CD4-positive, alpha-beta T cell (primary cell): Measurements from ENCODE around the gene MAN1B1. TPM values are rescaled to one million over a fixed set of nuclear protein-coding genes. Genes with fewer than 3 reads are reported as not detected.
A peak's percentile ranks its signal among the peaks of the same experiment; 100 is the strongest.
"Not testable (repeated sequence)": the region's sequence is repeated elsewhere in the genome, so short reads cannot be mapped to it uniquely, and the experiment has no call there.

ENCODE experiments used
- ATAC-seq: fragments of 200-7000 bp; cut with Tn5 transposase; one replicate; pipeline ENCODE4 v1.10.0; 2022; ENCODE audit warnings: mild to moderate bottlenecking; ENCODE audit not compliant: poor library complexity
- CTCF ChIA-PET: fragments of 350-600 bp; sonication (Branson Sonifier 250); formaldehyde crosslinking; loops from one replicate; lab custom pipeline; 2021; ENCODE audit warnings: antibody characterized with exemption, inconsistent platforms; lab: Charles Lee
- POLR2A ChIA-PET: fragments of 350-600 bp; sonication (Branson Sonifier 250); formaldehyde crosslinking; loops from one replicate; lab custom pipeline; 2021; ENCODE audit warnings: antibody characterized with exemption, inconsistent platforms; lab: Charles Lee
- DNase-seq, 14 experiments: peaks; one replicate each; pipeline ENCODE4 v3.0.0-alpha.2; 2013 to 2020; ENCODE audit warnings: mixed read lengths in 2 of 14
- H3K27ac ChIP-seq, 2 donors: one replicate each; pipeline versions ENCODE4 v1.5.1 to v1.7.0; 2013; ENCODE audit warnings: low read length in 2 of 2, low read depth in 1 of 2, mild to moderate bottlenecking in 1 of 2
- H3K27me3 ChIP-seq, 2 experiments: 1 replicate in 1 of 2; 2 replicates in 1 of 2; pipeline versions ENCODE4 v1.6.1 to v1.7.0; 2013; ENCODE audit warnings: low read length in 2 of 2, control low read depth in 1 of 2, mild to moderate bottlenecking in 1 of 2, moderate library complexity in 1 of 2; ENCODE audit not compliant: insufficient read depth in 2 of 2, control insufficient read depth in 1 of 2
- H3K36me3 ChIP-seq: one replicate; pipeline ENCODE4 v1.6.1; 2013; ENCODE audit warnings: low read length, control low read depth; ENCODE audit not compliant: insufficient read depth
- H3K4me1 ChIP-seq: one replicate; pipeline ENCODE4 v1.6.1; 2013; ENCODE audit warnings: low read length, control low read depth; ENCODE audit not compliant: insufficient read depth
- H3K4me3 ChIP-seq: one replicate; pipeline ENCODE4 v1.5.1; 2013; ENCODE audit warnings: mild to moderate bottlenecking, low read length, moderate library complexity
- H3K9me3 ChIP-seq, 2 experiments: 1 replicate in 1 of 2; 2 replicates in 1 of 2; pipeline versions ENCODE4 v1.6.1 to v1.7.0; 2013; ENCODE audit warnings: low read length in 2 of 2, mild to moderate bottlenecking in 2 of 2, control low read depth in 1 of 2, moderate library complexity in 1 of 2; ENCODE audit not compliant: control insufficient read depth in 1 of 2, insufficient read depth in 1 of 2
- H3K27ac Mint-ChIP-seq: one replicate; pipeline ENCODE4 v1.8.0; 2020; ENCODE audit warnings: mixed read lengths
- H3K27me3 Mint-ChIP-seq: one replicate; pipeline ENCODE4 v1.8.0; 2021; ENCODE audit warnings: mixed read lengths
- H3K36me3 Mint-ChIP-seq: one replicate; pipeline ENCODE4 v1.8.0; 2021; ENCODE audit warnings: low read depth, mixed read lengths
- H3K4me1 Mint-ChIP-seq: one replicate; pipeline ENCODE4 v1.8.0; 2021; ENCODE audit warnings: low read depth, mixed read lengths
- H3K4me3 Mint-ChIP-seq: one replicate; pipeline ENCODE4 v1.8.0; 2020; ENCODE audit warnings: mild to moderate bottlenecking, mixed read lengths
- H3K9me3 Mint-ChIP-seq: one replicate; pipeline ENCODE4 v1.8.0; 2020; ENCODE audit warnings: mixed read lengths
- CTCF ChIP-seq: fragments of 200-600 bp; IDR thresholded peaks from one replicate; pipeline ENCODE4 v1.8.0; 2022; ENCODE audit warnings: antibody characterized with exemption, mild to moderate bottlenecking
- intact Hi-C, 2 experiments: fragments of 100-400 bp; cut with DNase I in 1 of 2; cut with micrococcal nuclease in 1 of 2; formaldehyde crosslinking; loops; one replicate each; pipeline versions ENCODE4 v1.15.1 to v1.9.0; 2023 to 2025; cut with DNase I, micrococcal nuclease
- total RNA-seq, 174 experiments: library from RNA in 2 of 174; stranded (reverse) in 2 of 174; gene quantifications; one replicate each; pipeline ENCODE4 v1.2.3 and lab custom pipeline; 2021 to 2026

The MAN1B1 gene
- total RNA-seq, 2 experiments from 2014 or later: 60.9 to 66.9 TPM

DNA sequence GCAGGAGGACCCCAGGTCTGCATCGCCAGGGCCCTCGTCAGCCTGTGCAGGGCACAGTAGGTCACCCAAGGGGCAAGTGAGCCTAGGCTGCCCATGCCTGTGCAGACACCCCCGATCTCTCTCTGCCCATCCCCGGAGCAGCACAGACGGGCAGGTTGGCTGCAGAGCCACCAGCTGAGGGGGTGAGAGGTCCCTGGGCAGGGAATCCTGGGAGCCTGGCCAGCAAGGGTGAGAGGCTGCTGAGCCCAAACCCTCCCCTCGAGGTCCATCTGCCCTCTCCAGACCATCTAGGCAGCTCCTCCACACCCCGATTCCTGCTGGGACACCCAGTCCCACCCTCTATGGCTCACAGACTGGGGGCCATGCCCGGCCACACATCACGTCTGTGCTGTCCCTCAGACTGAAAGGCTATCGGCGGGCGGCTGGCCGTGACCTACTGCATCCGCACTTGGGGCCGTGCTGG lies 30.5 kb downstream of the MAN1B1 start:
- CTCF ChIA-PET: no interaction called here
- no peak for TF ChIP-seq CTCF
- H3K27ac ChIP-seq: no peak overlapping the region
- H3K36me3 ChIP-seq: peaks cover 7% of the 10 kb centered on the region
- H3K36me3 Mint-ChIP-seq: peaks cover 8% of the 10 kb centered on the region
- no peak overlapping the region for H3K4me3 Mint-ChIP-seq
- POLR2A ChIA-PET: no interaction called here
- DNase-seq (peak in 1 of 14 experiments; percentile 20), ATAC-seq (no peak)
- H3K4me3 ChIP-seq: no peak overlapping the region
- no peaks in the 10 kb centered on the region for H3K9me3 ChIP-seq
- intact Hi-C loops: loop anchor here in 1 of 2 experiments (5.0 kb wide), 1 partner anchor 120 kb away; no protein-coding TSS in a partner anchor
- H3K4me1 Mint-ChIP-seq: no peaks in the 10 kb centered on the region
- H3K27me3 Mint-ChIP-seq: no peaks in the 10 kb centered on the region
- no peak overlapping the region for H3K27ac Mint-ChIP-seq
- no peaks in the 10 kb centered on the region for H3K9me3 Mint-ChIP-seq
- no peaks in the 10 kb centered on the region for H3K27me3 ChIP-seq
- H3K4me1 ChIP-seq: peaks cover 24% of the 10 kb centered on the region

- H3K9me3 Mint-ChIP-seq, DNase-seq, H3K4me3 ChIP-seq, H3K27me3 ChIP-seq, H3K36me3 Mint-ChIP-seq, ATAC-seq, H3K27ac Mint-ChIP-seq, H3K27me3 Mint-ChIP-seq, H3K4me1 Mint-ChIP-seq, H3K36me3 ChIP-seq, H3K27ac ChIP-seq, H3K9me3 ChIP-seq, H3K4me3 Mint-ChIP-seq: not testable (repeated sequence)
- peaks cover 15% of the 10 kb centered on the region for H3K4me1 ChIP-seq
- intact Hi-C loops: loop anchor here (1.0 to 5.0 kb wide), 2 partner anchors 109 to 119 kb away; partner anchors contain the start of gene RNF224 (in 1 of the 2)
- POLR2A ChIA-PET: interaction anchor here (1.2 kb wide), 1 partner anchor 22 kb away, joined by 3 read pairs; no protein-coding TSS in a partner anchor
- CTCF ChIA-PET: interaction anchor here (0.7 to 2.4 kb wide), 7 partner anchors 11 to 118 kb away, joined by 3 to 7 read pairs (median 4); partner anchors contain the start of genes ANAPC2, NPDC1, RNF224 and SSNA1
Measured at GRCh38 chr9:137118092-137118603, 31.4 kb downstream of the MAN1B1 start.

DNA sequence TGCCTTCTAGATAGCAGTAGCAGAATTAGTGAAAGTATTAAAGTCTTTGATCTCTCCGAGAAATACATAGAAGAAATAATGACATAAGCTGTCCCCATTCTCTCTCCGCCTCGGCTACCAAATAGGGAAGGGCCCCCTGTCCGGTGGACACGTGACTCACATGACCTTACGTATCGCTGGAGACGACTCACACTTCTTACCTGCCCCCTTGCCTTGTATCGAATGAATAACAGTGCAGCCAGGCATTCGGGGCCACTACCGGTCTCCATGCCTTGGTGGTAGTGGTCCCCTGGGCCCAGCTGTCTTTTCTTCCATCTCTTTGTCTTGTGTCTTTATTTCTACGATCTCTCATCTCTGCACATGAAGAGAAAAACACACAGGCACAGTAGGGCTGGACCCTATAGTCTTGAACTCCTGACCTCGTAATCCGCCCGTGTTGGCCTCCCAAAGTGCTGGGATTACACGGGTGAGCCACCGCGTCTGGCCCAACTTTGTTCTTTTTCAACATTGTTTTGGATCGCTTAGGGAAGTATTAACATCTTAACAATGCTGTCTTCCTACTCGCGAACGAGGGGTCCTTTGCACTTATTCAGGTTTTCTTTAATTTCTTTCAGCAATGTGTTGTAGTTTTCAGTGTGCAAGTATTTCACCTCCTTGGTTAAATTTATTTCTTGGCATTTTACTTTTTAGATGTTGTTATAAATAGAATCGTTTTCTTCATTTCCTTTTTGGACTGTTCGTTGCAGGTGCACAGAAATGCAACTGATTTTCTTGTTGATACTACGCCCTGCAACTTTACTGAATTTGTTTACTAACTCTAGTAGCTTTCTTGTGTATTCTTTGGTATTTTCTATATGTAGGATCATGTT lies 35.4 kb downstream of the MAN1B1 start:
- ATAC-seq, H3K27me3 Mint-ChIP-seq, DNase-seq, POLR2A ChIA-PET, H3K36me3 ChIP-seq, H3K36me3 Mint-ChIP-seq, H3K4me1 ChIP-seq, H3K27ac Mint-ChIP-seq, H3K27ac ChIP-seq, H3K4me3 ChIP-seq, H3K4me3 Mint-ChIP-seq, H3K9me3 ChIP-seq, H3K27me3 ChIP-seq, H3K9me3 Mint-ChIP-seq: not testable (repeated sequence)
- intact Hi-C loops: loop anchor here in 1 of 2 experiments (1.0 to 10.0 kb wide), 2 partner anchors 53 to 105 kb away; partner anchors contain the start of genes LRRC26, RNF224 and TMEM210
- CTCF ChIA-PET: interaction anchor here (0.7 to 1.7 kb wide), 3 partner anchors 105 to 114 kb away, joined by 3 read pairs; partner anchors contain the start of gene RNF224
- peaks cover 11% of the 10 kb centered on the region for H3K4me1 Mint-ChIP-seq

- peaks cover 19% of the 10 kb centered on the region for H3K4me1 Mint-ChIP-seq
- not testable (repeated sequence) for H3K27ac ChIP-seq, H3K36me3 Mint-ChIP-seq, H3K27ac Mint-ChIP-seq, ATAC-seq, H3K27me3 Mint-ChIP-seq, H3K9me3 Mint-ChIP-seq, H3K9me3 ChIP-seq, DNase-seq, H3K4me3 ChIP-seq, H3K36me3 ChIP-seq, H3K27me3 ChIP-seq, H3K4me3 Mint-ChIP-seq
- intact Hi-C loops: loop anchor here in 1 of 2 experiments (1.0 to 10.0 kb wide), 2 partner anchors 52 to 104 kb away; partner anchors contain the start of genes LRRC26, RNF224 and TMEM210
- peaks cover 16% of the 10 kb centered on the region for H3K4me1 ChIP-seq
- POLR2A ChIA-PET: interaction anchor here (0.6 to 0.7 kb wide), 2 partner anchors 152 to 718 kb away, joined by 3 to 4 read pairs; no protein-coding TSS in a partner anchor
- CTCF ChIA-PET: interaction anchor here (0.7 to 1.7 kb wide), 3 partner anchors 104 to 114 kb away, joined by 3 read pairs; partner anchors contain the start of gene RNF224
Measured at GRCh38 chr9:137122796-137123467, 36.1 kb downstream of the MAN1B1 start.
